ENCODE data around the gene NRG3. TPM values are rescaled to one million over a fixed set of nuclear protein-coding genes. Genes with fewer than 3 reads are reported as not detected.

NRG3 gene
- total RNA-seq, 1 donor from 2014 or later, result 1.6 TPM

DNA sequence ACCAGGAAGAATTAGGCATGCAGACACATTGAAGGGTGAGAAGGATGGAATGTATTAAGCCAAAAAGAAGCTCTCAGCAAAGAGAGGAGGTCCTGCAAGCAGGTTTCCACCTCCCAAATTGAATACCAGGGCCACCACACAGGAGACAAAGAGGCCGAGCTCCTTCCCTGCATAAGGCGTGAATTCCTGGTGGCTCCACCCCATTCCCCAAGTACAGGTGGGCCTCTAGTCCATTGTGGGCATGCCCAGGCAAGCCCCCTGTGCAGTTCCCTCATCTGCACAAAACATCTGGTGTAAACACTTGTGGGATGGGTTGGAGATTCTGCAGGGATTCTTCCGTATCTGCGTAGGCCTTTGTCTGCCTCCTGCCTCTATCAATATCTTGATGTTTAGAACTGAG lies 817.5 kb downstream of the NRG3 start:
- TF ChIP-seq CTCF (IDR thresholded peaks at IDR 0.05), result no peak
- H3K4me1 ChIP-seq, result no peaks in the 10 kb centered on the region
- intact Hi-C loops (cut with DNase I), result no loop called here
- no peak for DNase-seq (ENCODE audit: low spot score in 2 of 2)
- no peaks in the 10 kb centered on the region for H3K27me3 ChIP-seq
- no peak overlapping the region for H3K4me3 ChIP-seq
- no peaks in the 10 kb centered on the region for H3K9me3 ChIP-seq
- H3K36me3 ChIP-seq, result no peaks in the 10 kb centered on the region
- H3K27ac ChIP-seq, result no peak overlapping the region

- H3K4me3 ChIP-seq, result no peak overlapping the region
- no peak for DNase-seq (ENCODE audit: low spot score in 2 of 2)
- intact Hi-C loops (cut with DNase I), result no loop called here
- no peak for TF ChIP-seq CTCF (IDR thresholded peaks at IDR 0.05)
- H3K9me3 ChIP-seq, result no peaks in the 10 kb centered on the region
- no peaks in the 10 kb centered on the region for H3K4me1 ChIP-seq
- no peaks in the 10 kb centered on the region for H3K27me3 ChIP-seq
- H3K36me3 ChIP-seq, result no peaks in the 10 kb centered on the region
- H3K27ac ChIP-seq, result no peak overlapping the region
Observed at GRCh38 chr10:82721831-82722230, 846.8 kb downstream of the NRG3 start.

- H3K4me1 ChIP-seq, result no peaks in the 10 kb centered on the region
- no peak overlapping the region for H3K27ac ChIP-seq
- peaks cover 0 to 3% of the 10 kb centered on the region in 2 donors for H3K9me3 ChIP-seq
Observed at GRCh38 chr10:82722273-82722672, 847.3 kb downstream of the NRG3 start.

GRCh38 chr10:82736305-82736704 lies 861.3 kb downstream of the NRG3 start:
- DNase-seq (ENCODE audit: low spot score in 2 of 2), result no peak
- no peak overlapping the region for H3K4me3 ChIP-seq
- intact Hi-C loops (cut with DNase I), result no loop called here
- H3K36me3 ChIP-seq, result no peaks in the 10 kb centered on the region
- H3K9me3 ChIP-seq, result no peaks in the 10 kb centered on the region
- no peaks in the 10 kb centered on the region for H3K27me3 ChIP-seq
- no peak for TF ChIP-seq CTCF (IDR thresholded peaks at IDR 0.05)
- no peaks in the 10 kb centered on the region for H3K4me1 ChIP-seq
- H3K27ac ChIP-seq, result no peak overlapping the region

More at GRCh38 chr10:82722273-82722672, 847.3 kb downstream of the NRG3 start:
- Histone ChIP-seq H3K4me3 (no peak overlapping the region), H3K36me3 (no peaks in the 10 kb centered on the region), H3K27me3 (no peaks in the 10 kb centered on the region)
- TF ChIP-seq CTCF (IDR thresholded peaks at IDR 0.05), result no peak
- DNase-seq (ENCODE audit: low spot score in 2 of 2), result no peak
- intact Hi-C loops (cut with DNase I), result no loop called here

- Histone ChIP-seq H3K9me3 (no peaks in the 10 kb centered on the region), H3K27ac (no peak overlapping the region), H3K27me3 (no peaks in the 10 kb centered on the region), H3K4me3 (no peak overlapping the region), H3K36me3 (no peaks in the 10 kb centered on the region), H3K4me1 (no peaks in the 10 kb centered on the region)
- TF ChIP-seq CTCF (IDR thresholded peaks at IDR 0.05), result no peak
- DNase-seq (ENCODE audit: low spot score in 2 of 2), result no peak
- intact Hi-C loops (cut with DNase I), result no loop called here
Observed at GRCh38 chr10:82737549-82737948, 862.6 kb downstream of the NRG3 start.

- intact Hi-C loops (cut with DNase I), result no loop called here
- no peak for TF ChIP-seq CTCF (IDR thresholded peaks at IDR 0.05)
- Histone ChIP-seq H3K36me3 (no peaks in the 10 kb centered on the region), H3K4me1 (no peaks in the 10 kb centered on the region), H3K9me3 (no peaks in the 10 kb centered on the region), H3K27ac (no peak overlapping the region), H3K27me3 (no peaks in the 10 kb centered on the region), H3K4me3 (no peak overlapping the region)
- no peak for DNase-seq (ENCODE audit: low spot score in 2 of 2)
Observed at GRCh38 chr10:82738592-82738991, 863.6 kb downstream of the NRG3 start.
